ENCODE results near the gene IGSF9B. TPM values are rescaled to one million over a fixed set of nuclear protein-coding genes. Genes with fewer than 3 reads are reported as not detected.

IGSF9B gene
- total RNA-seq, 4 donors from 2014 or later: 6.5 to 106 (median 29.1) TPM

- Histone ChIP-seq H3K4me1 (no peaks in the 10 kb centered on the region), H3K27ac (no peak overlapping the region), H3K9me3 (no peaks in the 10 kb centered on the region), H3K27me3 (no peaks in the 10 kb centered on the region), H3K36me3 (no peaks in the 10 kb centered on the region), H3K4me3 (no peak overlapping the region)
- intact Hi-C loops (cut with DNase I; ENCODE audit: low total_unique reads): no loop called here
- no peak for DNase-seq
- no peak for TF ChIP-seq POLR2A (IDR thresholded peaks at IDR 0.05)
- TF ChIP-seq, protein P1, sequence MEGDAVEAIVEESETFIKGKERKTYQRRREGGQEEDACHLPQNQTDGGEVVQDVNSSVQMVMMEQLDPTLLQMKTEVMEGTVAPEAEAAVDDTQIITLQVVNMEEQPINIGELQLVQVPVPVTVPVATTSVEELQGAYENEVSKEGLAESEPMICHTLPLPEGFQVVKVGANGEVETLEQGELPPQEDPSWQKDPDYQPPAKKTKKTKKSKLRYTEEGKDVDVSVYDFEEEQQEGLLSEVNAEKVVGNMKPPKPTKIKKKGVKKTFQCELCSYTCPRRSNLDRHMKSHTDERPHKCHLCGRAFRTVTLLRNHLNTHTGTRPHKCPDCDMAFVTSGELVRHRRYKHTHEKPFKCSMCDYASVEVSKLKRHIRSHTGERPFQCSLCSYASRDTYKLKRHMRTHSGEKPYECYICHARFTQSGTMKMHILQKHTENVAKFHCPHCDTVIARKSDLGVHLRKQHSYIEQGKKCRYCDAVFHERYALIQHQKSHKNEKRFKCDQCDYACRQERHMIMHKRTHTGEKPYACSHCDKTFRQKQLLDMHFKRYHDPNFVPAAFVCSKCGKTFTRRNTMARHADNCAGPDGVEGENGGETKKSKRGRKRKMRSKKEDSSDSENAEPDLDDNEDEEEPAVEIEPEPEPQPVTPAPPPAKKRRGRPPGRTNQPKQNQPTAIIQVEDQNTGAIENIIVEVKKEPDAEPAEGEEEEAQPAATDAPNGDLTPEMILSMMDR (IDR thresholded peaks at IDR 0.05): no peak
Observed at GRCh38 chr11:133938166-133938565, 18.6 kb downstream of the IGSF9B start.

DNA sequence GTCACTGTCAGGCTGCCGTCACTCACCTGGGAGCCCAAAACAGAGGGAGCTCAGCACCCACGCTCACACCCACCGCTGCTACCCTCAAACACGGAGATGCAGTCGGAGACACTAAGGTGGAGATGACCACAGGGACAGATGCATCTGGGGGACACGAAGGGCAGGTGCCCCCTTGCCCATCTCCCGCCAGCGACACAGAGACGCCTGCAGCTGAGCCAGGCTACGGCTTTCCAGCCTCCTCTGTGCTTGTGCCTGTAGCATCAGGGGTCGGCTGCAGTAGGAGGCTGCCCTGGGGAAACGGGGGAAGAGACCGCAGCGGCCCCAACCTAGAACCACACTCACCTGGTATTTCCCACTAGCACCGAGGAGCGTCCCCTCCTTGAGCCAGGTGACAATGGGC is 19.3 kb downstream of the IGSF9B start:
- no peak overlapping the region for H3K27ac ChIP-seq

GRCh38 chr11:133937015-133937414 is 19.8 kb downstream of the IGSF9B start:
- intact Hi-C loops (cut with DNase I; ENCODE audit: low total_unique reads): no loop called here
- no peak for DNase-seq
- H3K4me3 ChIP-seq: no peak overlapping the region
- H3K27me3 ChIP-seq: no peaks in the 10 kb centered on the region
- no peaks in the 10 kb centered on the region for H3K9me3 ChIP-seq
- H3K36me3 ChIP-seq: no peaks in the 10 kb centered on the region
- H3K27ac ChIP-seq: no peak overlapping the region
- no peaks in the 10 kb centered on the region for H3K4me1 ChIP-seq
- TF ChIP-seq, protein P1 (IDR thresholded peaks at IDR 0.05): no peak
- TF ChIP-seq POLR2A (IDR thresholded peaks at IDR 0.05): no peak

More for the DNA sequence above, 19.3 kb downstream of the IGSF9B start:
- Histone ChIP-seq H3K9me3 (no peaks in the 10 kb centered on the region), H3K4me1 (no peaks in the 10 kb centered on the region), H3K36me3 (no peaks in the 10 kb centered on the region), H3K27me3 (no peaks in the 10 kb centered on the region), H3K4me3 (no peak overlapping the region)
- intact Hi-C loops (cut with DNase I; ENCODE audit: low total_unique reads): no loop called here
- TF ChIP-seq, protein P1 (IDR thresholded peaks at IDR 0.05): no peak
- no peak for TF ChIP-seq POLR2A (IDR thresholded peaks at IDR 0.05)
- no peak for DNase-seq

- intact Hi-C loops (cut with DNase I; ENCODE audit: low total_unique reads): no loop called here
- H3K9me3 ChIP-seq: no peaks in the 10 kb centered on the region
- no peak for TF ChIP-seq POLR2A (IDR thresholded peaks at IDR 0.05)
- TF ChIP-seq, protein P1 (IDR thresholded peaks at IDR 0.05): no peak
- no peak overlapping the region for H3K27ac ChIP-seq
- H3K4me1 ChIP-seq: no peaks in the 10 kb centered on the region
- H3K36me3 ChIP-seq: no peaks in the 10 kb centered on the region
- H3K4me3 ChIP-seq: no peak overlapping the region
- no peaks in the 10 kb centered on the region for H3K27me3 ChIP-seq
- DNase-seq: no peak
Observed at GRCh38 chr11:133936592-133936991, 20.2 kb downstream of the IGSF9B start.

DNA sequence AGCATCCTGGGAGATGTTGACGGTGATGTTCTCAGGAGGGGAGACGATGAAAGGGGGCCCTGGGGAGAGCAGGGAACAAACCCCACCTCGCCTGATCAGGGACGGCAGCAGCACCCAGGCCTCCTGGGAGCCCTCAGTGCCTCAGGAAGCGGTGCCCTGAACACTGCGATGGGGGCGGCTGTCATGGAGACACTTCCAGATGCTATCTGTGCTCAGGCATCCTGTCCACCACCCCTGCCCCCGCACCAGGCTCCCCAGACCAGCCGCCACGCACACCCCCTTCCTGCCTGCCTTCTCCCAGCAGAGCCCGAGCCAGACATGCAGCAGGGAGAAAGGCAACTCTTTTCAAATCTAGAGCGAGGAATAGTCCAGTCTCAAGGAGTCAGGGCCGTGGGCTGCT is 20.6 kb downstream of the IGSF9B start:
- no peaks in the 10 kb centered on the region for H3K9me3 ChIP-seq
- no peaks in the 10 kb centered on the region for H3K36me3 ChIP-seq
- no peak for DNase-seq
- no peak overlapping the region for H3K4me3 ChIP-seq
- no peak overlapping the region for H3K27ac ChIP-seq
- no peak for TF ChIP-seq POLR2A (IDR thresholded peaks at IDR 0.05)
- TF ChIP-seq, protein P1 (IDR thresholded peaks at IDR 0.05): no peak
- no peaks in the 10 kb centered on the region for H3K27me3 ChIP-seq
- no peaks in the 10 kb centered on the region for H3K4me1 ChIP-seq
- intact Hi-C loops (cut with DNase I; ENCODE audit: low total_unique reads): no loop called here

All from uterus (tissue), 4 donors.